PFSK-1 (cell line): ENCODE data around the gene KCNK17.

Source experiments
- FOXP2 ChIP-seq: optimal IDR thresholded peaks from 2 replicates; pipeline ENCODE3; 2011; ENCODE audit warnings: borderline replicate concordance, control low read depth, inconsistent platforms; ENCODE audit not compliant: insufficient read depth; ENCODE audit errors: extremely low read length, extremely low read depth
- POLR2AphosphoS5 ChIP-seq: IDR thresholded peaks from 2 replicates; pipeline ENCODE4 v1.6.1; 2012; ENCODE audit warnings: low read depth, mild to moderate bottlenecking, control low read depth, low read length, moderate library complexity
- REST ChIP-seq, 2 experiments: IDR thresholded peaks; 2 replicates each; pipeline versions ENCODE4 v1.6.1 to v1.8.0; 2011 to 2012; ENCODE audit warnings: low read depth in 2 of 2, low read length in 2 of 2, control low read depth in 1 of 2, inconsistent platforms in 1 of 2, mild to moderate bottlenecking in 1 of 2, moderate library complexity in 1 of 2; ENCODE audit not compliant: insufficient read depth in 1 of 2
- TAF1 ChIP-seq: IDR thresholded peaks from 2 replicates; pipeline ENCODE4 v1.6.1; 2012; ENCODE audit warnings: low read length, control low read depth, borderline replicate concordance; ENCODE audit not compliant: insufficient read depth

GRCh38 chr6:39260456-39260855 lies 53.8 kb downstream of the KCNK17 start:
- TF ChIP-seq REST (IDR thresholded peaks at IDR 0.05; ENCODE audit: insufficient read depth in 1 of 2, low read depth in 2 of 2, low read length in 2 of 2): no peak
- TF ChIP-seq POLR2AphosphoS5: no peak
- TF ChIP-seq TAF1: no peak
- no peak for TF ChIP-seq FOXP2
